ENCODE results near the gene IRF9. TPM values are rescaled to one million over a fixed set of nuclear protein-coding genes. Genes with fewer than 3 reads are reported as not detected.

Gene IRF9
- total RNA-seq, 1 donor from 2014 or later = 45.1 TPM

DNA sequence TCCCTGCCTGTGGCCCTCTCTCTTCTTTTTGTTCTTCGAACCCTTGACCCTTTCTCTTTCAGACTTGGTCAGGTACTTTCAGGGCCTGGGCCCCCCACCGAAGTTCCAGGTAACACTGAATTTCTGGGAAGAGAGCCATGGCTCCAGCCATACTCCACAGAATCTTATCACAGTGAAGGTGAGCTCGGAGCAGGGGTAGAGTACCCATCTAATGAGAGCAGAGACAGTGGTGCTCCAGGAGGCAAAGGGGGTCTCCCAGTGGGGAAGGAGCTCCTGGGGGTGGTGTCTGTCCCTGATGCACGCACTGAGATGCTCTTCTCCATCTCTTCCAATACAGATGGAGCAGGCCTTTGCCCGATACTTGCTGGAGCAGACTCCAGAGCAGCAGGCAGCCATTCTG is 4.7 kb downstream of the IRF9 start:
- TF ChIP-seq, protein P1, sequence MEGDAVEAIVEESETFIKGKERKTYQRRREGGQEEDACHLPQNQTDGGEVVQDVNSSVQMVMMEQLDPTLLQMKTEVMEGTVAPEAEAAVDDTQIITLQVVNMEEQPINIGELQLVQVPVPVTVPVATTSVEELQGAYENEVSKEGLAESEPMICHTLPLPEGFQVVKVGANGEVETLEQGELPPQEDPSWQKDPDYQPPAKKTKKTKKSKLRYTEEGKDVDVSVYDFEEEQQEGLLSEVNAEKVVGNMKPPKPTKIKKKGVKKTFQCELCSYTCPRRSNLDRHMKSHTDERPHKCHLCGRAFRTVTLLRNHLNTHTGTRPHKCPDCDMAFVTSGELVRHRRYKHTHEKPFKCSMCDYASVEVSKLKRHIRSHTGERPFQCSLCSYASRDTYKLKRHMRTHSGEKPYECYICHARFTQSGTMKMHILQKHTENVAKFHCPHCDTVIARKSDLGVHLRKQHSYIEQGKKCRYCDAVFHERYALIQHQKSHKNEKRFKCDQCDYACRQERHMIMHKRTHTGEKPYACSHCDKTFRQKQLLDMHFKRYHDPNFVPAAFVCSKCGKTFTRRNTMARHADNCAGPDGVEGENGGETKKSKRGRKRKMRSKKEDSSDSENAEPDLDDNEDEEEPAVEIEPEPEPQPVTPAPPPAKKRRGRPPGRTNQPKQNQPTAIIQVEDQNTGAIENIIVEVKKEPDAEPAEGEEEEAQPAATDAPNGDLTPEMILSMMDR (conservative IDR thresholded peaks at IDR 0.05; ENCODE audit: low read depth, low read length) = no peak
- no peak overlapping the region for H3K4me3 ChIP-seq (ENCODE audit: low read depth, low read length)
- no peak for DNase-seq (ENCODE audit: low read depth)

DNA sequence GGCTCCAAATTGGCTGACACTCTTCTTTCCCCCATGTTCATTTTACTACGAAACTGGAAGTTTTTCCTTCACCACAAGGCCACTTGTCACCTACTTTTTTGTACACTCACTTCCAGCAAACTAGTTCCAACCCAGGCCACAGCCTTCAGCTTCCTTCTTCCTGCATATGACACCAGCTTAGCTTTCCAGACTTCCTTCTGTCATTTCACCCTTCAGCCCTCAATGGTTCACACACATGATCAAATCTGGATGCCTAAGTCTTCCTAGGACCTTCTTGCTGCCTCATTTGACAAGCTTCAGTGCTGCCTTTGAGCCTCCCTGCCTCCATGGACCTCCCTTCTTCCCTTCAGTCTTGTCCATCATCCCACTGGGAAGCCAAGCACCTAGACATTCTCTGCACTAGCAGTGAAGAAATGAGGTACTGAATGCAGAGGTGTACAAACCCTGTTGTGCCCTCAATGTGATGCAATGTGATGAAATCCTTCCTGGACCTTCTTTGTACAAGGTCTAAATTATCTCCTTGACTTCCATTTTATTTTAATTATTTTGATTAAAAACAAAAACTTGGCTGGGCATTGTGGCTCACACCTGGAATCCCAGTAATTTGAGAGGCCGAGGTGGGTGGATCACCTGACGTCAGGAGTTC is 6.5 kb downstream of the IRF9 start:
- no peak for DNase-seq (ENCODE audit: low read depth)
- H3K4me3 ChIP-seq (ENCODE audit: low read depth, low read length) = no peak overlapping the region
- TF ChIP-seq, protein P1 (conservative IDR thresholded peaks at IDR 0.05; ENCODE audit: low read depth, low read length) = no peak

DNA sequence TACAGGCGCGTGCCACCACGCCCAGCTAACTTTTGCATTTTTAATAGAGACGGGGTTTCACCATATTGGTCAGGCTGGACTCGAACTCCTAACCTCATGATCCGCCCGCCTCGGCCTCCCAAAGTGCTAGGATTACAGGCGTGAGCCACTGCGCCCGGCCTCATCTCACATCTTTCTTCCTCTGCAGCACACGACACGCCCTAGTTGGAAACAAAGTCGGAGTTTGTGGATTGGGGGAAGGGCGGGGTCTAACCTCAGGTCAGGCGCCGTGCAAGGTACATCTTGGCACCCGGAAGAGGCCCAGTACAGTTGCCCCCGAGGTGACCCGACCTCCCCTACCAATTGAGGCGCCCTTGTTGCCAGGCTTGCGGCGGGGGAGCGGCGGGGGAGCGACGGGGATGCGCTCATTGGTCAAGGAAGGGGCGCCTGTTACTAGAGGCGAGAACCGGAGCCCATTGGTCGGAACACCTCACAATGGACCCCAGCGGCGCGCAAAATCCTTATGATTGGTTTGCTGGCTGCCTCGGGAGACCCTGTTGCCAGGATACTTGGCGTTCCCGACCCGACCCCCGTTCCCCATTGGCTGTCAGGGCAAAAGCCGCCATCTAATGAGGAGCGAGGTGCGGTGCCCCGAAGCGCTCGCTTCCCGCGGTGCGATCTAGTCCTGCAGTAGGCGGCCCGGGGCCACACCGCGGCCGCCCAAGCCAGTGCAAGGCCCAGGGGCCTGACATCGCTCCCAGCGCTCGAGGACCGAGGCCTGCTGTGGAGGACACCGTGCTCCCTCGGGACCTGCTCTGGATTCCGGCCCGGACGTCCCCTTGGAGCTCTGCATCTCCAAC is 10.6 kb downstream of the IRF9 start, which contains the start of gene REC8:
Gene REC8 (plus strand): TSS at position 659 of the 839 bp plus-strand sequence. CDS start 473 bp downstream, outside the sequence.
- DNase-seq (ENCODE audit: low read depth) = no peak
- TF ChIP-seq, protein P1 (conservative IDR thresholded peaks at IDR 0.05; ENCODE audit: low read depth, low read length) = no peak
- peak within 1 kb of the TSS; percentile 50 for H3K4me3 ChIP-seq (ENCODE audit: low read depth, low read length)

DNA sequence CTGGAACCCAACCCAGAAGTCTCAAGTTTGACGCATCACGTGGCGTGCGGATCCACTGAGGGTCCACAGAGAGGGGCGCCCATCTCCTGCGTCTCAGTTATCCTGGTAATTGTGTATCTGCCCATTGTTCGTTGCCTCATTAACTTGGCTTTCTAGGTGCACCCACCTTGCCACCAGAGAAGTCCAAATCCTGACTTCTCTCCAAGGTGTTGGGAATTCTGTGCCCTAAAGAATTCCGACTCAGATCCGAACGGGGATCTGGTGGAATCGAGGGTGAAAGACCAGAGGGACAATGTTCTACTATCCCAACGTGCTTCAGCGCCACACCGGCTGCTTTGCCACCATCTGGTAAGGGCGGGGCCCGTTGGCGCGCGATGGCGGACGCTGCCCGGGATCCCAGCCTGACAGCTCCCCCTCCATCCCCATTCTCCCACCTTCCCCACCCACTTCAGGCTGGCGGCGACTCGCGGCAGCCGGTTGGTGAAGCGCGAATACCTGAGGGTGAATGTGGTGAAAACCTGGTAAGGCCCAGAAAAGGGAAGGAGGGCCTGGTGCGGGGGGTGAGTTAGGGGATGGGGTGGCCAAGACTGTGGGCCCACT is 11.3 kb downstream of the IRF9 start:
- TF ChIP-seq, protein P1 (conservative IDR thresholded peaks at IDR 0.05; ENCODE audit: low read depth, low read length) = no peak
- no peak for DNase-seq (ENCODE audit: low read depth)
- peak overlapping the region; percentile 50 for H3K4me3 ChIP-seq (ENCODE audit: low read depth, low read length)

DNA sequence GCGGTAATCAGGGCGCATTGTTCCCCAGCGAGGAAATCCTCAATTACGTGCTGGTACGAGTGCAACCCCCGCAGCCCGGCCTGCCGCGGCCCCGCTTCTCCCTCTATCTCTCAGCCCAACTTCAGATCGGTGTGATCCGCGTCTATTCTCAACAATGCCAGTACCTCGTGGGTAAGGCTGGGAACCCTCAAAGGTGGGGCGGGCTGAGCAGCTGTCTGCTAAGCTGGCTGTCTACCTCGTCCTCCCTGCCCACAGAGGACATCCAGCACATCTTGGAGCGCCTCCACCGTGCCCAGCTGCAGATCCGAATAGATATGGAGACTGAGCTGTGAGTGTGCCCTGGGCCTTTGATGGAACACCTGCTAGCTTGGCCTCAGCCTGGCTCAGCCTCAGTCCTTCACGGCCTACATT is 11.8 kb downstream of the IRF9 start:
- no peak for DNase-seq (ENCODE audit: low read depth)
- peak overlapping the region; percentile 50 for H3K4me3 ChIP-seq (ENCODE audit: low read depth, low read length)
- TF ChIP-seq, protein P1 (conservative IDR thresholded peaks at IDR 0.05; ENCODE audit: low read depth, low read length) = no peak

DNA sequence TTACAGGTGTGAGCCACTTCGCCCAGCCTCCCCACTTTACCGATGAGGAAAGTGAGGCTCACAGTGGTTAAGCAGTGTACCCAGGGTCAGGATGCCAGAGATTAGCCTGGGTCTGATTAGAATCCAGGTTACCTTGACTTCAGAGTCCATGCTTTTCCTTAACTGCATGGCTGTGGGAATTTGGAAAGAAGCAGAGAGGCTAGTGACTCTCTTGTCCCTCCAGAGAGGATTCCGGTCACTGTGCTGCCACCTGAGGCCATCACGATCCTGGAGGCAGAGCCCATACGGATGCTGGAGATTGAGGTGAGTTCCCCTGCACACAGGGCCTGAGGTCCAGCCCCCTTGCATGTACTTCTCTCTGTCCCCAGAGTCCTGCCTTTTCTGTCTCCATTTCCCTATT is 15.5 kb downstream of the IRF9 start:
- H3K4me3 ChIP-seq (ENCODE audit: low read depth, low read length) = no peak overlapping the region
- TF ChIP-seq, protein P1 (conservative IDR thresholded peaks at IDR 0.05; ENCODE audit: low read depth, low read length) = no peak
- no peak for DNase-seq (ENCODE audit: low read depth)
